HepG2 (cell line): ENCODE results near the gene CPB2. TPM values are rescaled to one million over a fixed set of nuclear protein-coding genes. Genes with fewer than 3 reads are reported as not detected.

Experiments
- ATAC-seq: fragments of 200-7000 bp; cut with Tn5 transposase; 3 replicates; pipeline ENCODE4 v1.9.1; 2020; ENCODE audit warnings: mild to moderate bottlenecking, moderate library complexity
- BruUV-seq: library from RNA; stranded (reverse); fragments of 400-500 nt; replicated peaks from 2 replicates; lab custom pipeline; 2021; lab: Mats Ljungman, UMichigan
- CTCF ChIA-PET: fragments of 300-600 bp; formaldehyde crosslinking; extraction: SDS; loops from one replicate; lab custom pipeline; 2021; ENCODE audit warnings: low total read pairs, inconsistent platforms, low intra/inter-chr PET ratio; lab: Yijun Ruan, JAX
- POLR2A ChIA-PET: fragments of 350-600 bp; sonication (Branson Sonifier 250); formaldehyde crosslinking; loops from one replicate; lab custom pipeline; 2020; ENCODE audit warnings: antibody characterized with exemption, inconsistent platforms; lab: Yijun Ruan, JAX
- DNase-seq: peaks from one replicate; pipeline ENCODE4 v3.0.0-alpha.2; 2015; ENCODE audit warnings: low spot score
- FAIRE-seq: peaks from 3 replicates; lab custom pipeline; 2011; peaks lifted over from hg19 to GRCh38; lab: Jason Lieb, UNC
- H2AFZ ChIP-seq: one replicate; pipeline ENCODE4 v1.6.1; 2011; ENCODE audit warnings: low read length, inconsistent platforms
- H3K27ac ChIP-seq: fragments of 300-600 bp; 3 replicates; pipeline ENCODE4 v1.8.0; 2011; ENCODE audit warnings: mixed run types, mild to moderate bottlenecking, mixed read lengths, low read length, inconsistent platforms; ENCODE audit not compliant: insufficient read depth; ENCODE audit errors: extremely low read length
- H3K27me3 ChIP-seq, 2 experiments: fragments of 200-600 bp in 1 of 2; 2 replicates in 1 of 2; 3 replicates in 1 of 2; pipeline versions ENCODE4 v1.6.0 to v1.8.0; 2011; ENCODE audit warnings: low read length in 2 of 2, mild to moderate bottlenecking in 2 of 2, moderate library complexity in 2 of 2, inconsistent platforms in 1 of 2; ENCODE audit not compliant: insufficient read depth in 2 of 2, control insufficient read depth in 1 of 2
- H3K36me3 ChIP-seq, 2 experiments: fragments of 200-600 bp in 1 of 2; replicated peaks in 1 of 2; 2 replicates in 1 of 2; 3 replicates in 1 of 2; pipeline versions ENCODE4 v1.5.1 to v1.8.0; 2011; ENCODE audit warnings: low read length in 2 of 2, inconsistent platforms in 1 of 2; ENCODE audit not compliant: insufficient read depth in 2 of 2, control insufficient read depth in 1 of 2
- H3K4me1 ChIP-seq: 2 replicates; pipeline ENCODE4 v1.5.1; 2012; ENCODE audit warnings: low read length, inconsistent platforms; ENCODE audit not compliant: insufficient read depth
- H3K4me2 ChIP-seq: 2 replicates; pipeline ENCODE4 v1.6.0; 2011; ENCODE audit warnings: low read depth, low read length, inconsistent platforms
- H3K4me3 ChIP-seq, 3 experiments: fragments of 200-600 bp in 1 of 3; sonication (generic), shearing (Covaris generic) in 1 of 3; replicated peaks in 1 of 3; 2 replicates each; pipeline ENCODE4 v1.5.1; 2011 to 2016; ENCODE audit warnings: low read length in 3 of 3, inconsistent platforms in 2 of 3, low read depth in 2 of 3, mild to moderate bottlenecking in 2 of 3, control low read depth in 1 of 3, mixed read lengths in 1 of 3; ENCODE audit not compliant: insufficient read depth in 1 of 3
- H3K79me2 ChIP-seq: one replicate; pipeline ENCODE4 v1.6.1; 2011; ENCODE audit warnings: low read length, inconsistent platforms; ENCODE audit not compliant: insufficient read depth
- H3K9ac ChIP-seq: 2 replicates; pipeline ENCODE4 v1.6.0; 2011; ENCODE audit warnings: mild to moderate bottlenecking, low read depth, low read length, inconsistent platforms; ENCODE audit not compliant: insufficient read depth
- H3K9me3 ChIP-seq: 2 replicates; pipeline ENCODE4 v1.5.1; 2012; ENCODE audit warnings: mild to moderate bottlenecking, low read length
- H4K20me1 ChIP-seq: 2 replicates; pipeline ENCODE4 v1.6.0; 2011; ENCODE audit warnings: inconsistent platforms, mild to moderate bottlenecking, low read length, moderate library complexity; ENCODE audit not compliant: insufficient read depth
- BCL6 ChIP-seq: IDR thresholded peaks from 2 replicates; pipeline ENCODE4 v1.6.1; 2016; ENCODE audit warnings: missing genetic modification reagents, missing compliant biosample characterization
- DNMT1 ChIP-seq: sonication (generic); formaldehyde crosslinking; IDR thresholded peaks from 2 replicates; pipeline ENCODE4 v1.5.1; 2020; ENCODE audit warnings: mild to moderate bottlenecking, missing genetic modification reagents
- NCOR1 ChIP-seq: fragments of 200-600 bp; sonication (generic); IDR thresholded peaks from 2 replicates; pipeline ENCODE4 v1.7.0; 2017; ENCODE audit warnings: antibody characterized with exemption, low read length, borderline replicate concordance
- ZNF205 ChIP-seq: IDR thresholded peaks from 2 replicates; pipeline ENCODE4 v1.6.1; 2018; ENCODE audit warnings: missing biosample characterization, missing genetic modification reagents
- ZNF331 ChIP-seq: sonication (generic); formaldehyde crosslinking; IDR thresholded peaks from 2 replicates; pipeline ENCODE4 v1.4.0; 2020; ENCODE audit warnings: missing genetic modification reagents
- ZNF496 ChIP-seq: sonication (generic); formaldehyde crosslinking; IDR thresholded peaks from 2 replicates; pipeline ENCODE4 v1.8.1; 2023; ENCODE audit warnings: mild to moderate bottlenecking, moderate library complexity, missing genetic modification reagents; ENCODE audit not compliant: insufficient replicate concordance
- ZNF501 ChIP-seq: sonication (generic); formaldehyde crosslinking; IDR thresholded peaks from 2 replicates; pipeline ENCODE4 v1.5.1; 2020; ENCODE audit warnings: mild to moderate bottlenecking, moderate library complexity, missing genetic modification reagents
- ZNF644 ChIP-seq: IDR thresholded peaks from 2 replicates; pipeline ENCODE4 v1.6.1; 2016; ENCODE audit warnings: low read depth
- ZSCAN22 ChIP-seq: sonication (generic); formaldehyde crosslinking; IDR thresholded peaks from 2 replicates; pipeline ENCODE4 v1.4.0; 2020; ENCODE audit warnings: mild to moderate bottlenecking, missing genetic modification reagents
- in situ Hi-C: cut with HindIII; loops from 2 replicates; pipeline ENCODE4 v1.10.0; 2017; ENCODE audit warnings: low pct_unique_long_range_greater_than_20kb; ENCODE audit not compliant: extremely low pct_ligation_motif_present
- intact Hi-C: fragments of 100-400 bp; cut with micrococcal nuclease; formaldehyde crosslinking; loops from one replicate; pipeline ENCODE4 v1.10.0; 2022; ENCODE audit not compliant: unreplicated experiment
- polyA plus RNA-seq, 8 experiments: library from polyadenylated mRNA; depleted of rRNA in 3 of 8; stranded (reverse) in 7 of 8; unstranded in 1 of 8; fragments of >200 nt; fragmentation: Illumina TruSeq in 4 of 8; extraction: Trizol in 4 of 8; gene quantifications; 2 replicates each; pipeline versions ENCODE4 v1.2.1 to v1.2.3, GENCODE V29; 2011 to 2016; ENCODE audit warnings: low read depth in 4 of 8, missing spikeins in 1 of 8, mixed read lengths in 1 of 8; ENCODE audit not compliant: insufficient read depth in 1 of 8
- total RNA-seq, 5 experiments: library from RNA; depleted of rRNA; stranded (reverse); fragments of >200 nt; fragmentation: Illumina TruSeq; extraction: Trizol; gene quantifications; 2 replicates each; pipeline ENCODE4 v1.2.3, GENCODE V29; 2016; ENCODE audit warnings: low read depth in 1 of 5
- TF ChIP-seq, protein P1 (sequence below): sonication (generic); formaldehyde crosslinking; IDR thresholded peaks from 2 replicates; pipeline ENCODE4 v1.4.0; 2020; ENCODE audit warnings: missing genetic modification reagents, mild to moderate bottlenecking, borderline replicate concordance
- TF ChIP-seq, protein P2 (sequence below): IDR thresholded peaks from 2 replicates; pipeline ENCODE4 v1.6.1; 2016; ENCODE audit warnings: missing compliant biosample characterization, missing genetic modification reagents, borderline replicate concordance
- TF ChIP-seq, protein P3 (sequence below): sonication (generic); formaldehyde crosslinking; IDR thresholded peaks from 2 replicates; pipeline ENCODE4 v1.4.0; 2020; ENCODE audit warnings: missing genetic modification reagents, borderline replicate concordance
- TF ChIP-seq, protein P4 (sequence below): sonication (generic); formaldehyde crosslinking; IDR thresholded peaks from 2 replicates; pipeline ENCODE4 v1.8.0; 2022; ENCODE audit warnings: missing genetic modification reagents, low read depth, mild to moderate bottlenecking, borderline replicate concordance
- TF ChIP-seq, protein P5 (sequence below): sonication (generic); formaldehyde crosslinking; IDR thresholded peaks from 2 replicates; pipeline ENCODE4 v1.8.0; 2022; ENCODE audit warnings: low read depth, missing genetic modification reagents
- TF ChIP-seq, protein P6 (sequence below): sonication (generic); formaldehyde crosslinking; IDR thresholded peaks from 2 replicates; pipeline ENCODE4 v1.5.0; 2020; ENCODE audit warnings: mild to moderate bottlenecking, missing genetic modification reagents

The CPB2 gene
- total and polyA plus RNA-seq, 2 of the 13 experiments (the other 11 are each of a cell fraction or from before 2014, with no cell fraction given) = 125 to 140 TPM

DNA sequence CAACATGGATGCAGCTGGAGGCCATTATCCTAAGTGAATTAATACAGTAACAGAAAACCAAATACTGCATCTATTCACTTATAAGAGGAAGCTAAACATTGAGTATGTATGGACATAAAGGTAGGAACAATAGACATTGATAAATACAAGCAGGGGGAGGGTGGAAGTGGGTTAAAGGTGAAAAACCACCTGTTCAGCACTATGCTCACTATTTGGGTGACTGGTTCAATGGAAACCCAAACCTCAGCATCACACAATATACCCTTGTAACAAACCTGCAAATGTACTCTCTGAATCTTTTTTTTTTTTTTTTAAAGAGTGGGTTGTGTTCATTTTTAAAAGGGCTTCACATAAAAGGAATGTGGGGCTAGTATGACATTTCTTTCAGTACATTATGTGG, 26.9 kb upstream of the CPB2 start:
- H4K20me1 ChIP-seq = no peaks in the 10 kb centered on the region
- FAIRE-seq (no peak), DNase-seq (no peak), ATAC-seq (no peak)
- H3K4me1 ChIP-seq = peaks cover 53% of the 10 kb centered on the region
- ChIA-PET CTCF (no interaction called here), POLR2A (interaction anchor here (1.5 kb wide), 1 partner anchor 11 kb away, joined by 4 read pairs; no protein-coding TSS in a partner anchor)
- BruUV-seq = no TSS peak
- H3K9me3 ChIP-seq = no peaks in the 10 kb centered on the region
- TF ChIP-seq ZSCAN22 (CRISPR knock-in tag) (no peak), ZNF644 (CRISPR knock-in tag) (no peak), DNMT1 (CRISPR knock-in tag) (no peak), ZNF205 (CRISPR knock-in tag) (no peak), ZNF496 (no peak), BCL6 (CRISPR knock-in tag) (no peak), ZNF501 (no peak), ZNF331 (no peak), NCOR1 (no peak)
- TF ChIP-seq, protein P1, sequence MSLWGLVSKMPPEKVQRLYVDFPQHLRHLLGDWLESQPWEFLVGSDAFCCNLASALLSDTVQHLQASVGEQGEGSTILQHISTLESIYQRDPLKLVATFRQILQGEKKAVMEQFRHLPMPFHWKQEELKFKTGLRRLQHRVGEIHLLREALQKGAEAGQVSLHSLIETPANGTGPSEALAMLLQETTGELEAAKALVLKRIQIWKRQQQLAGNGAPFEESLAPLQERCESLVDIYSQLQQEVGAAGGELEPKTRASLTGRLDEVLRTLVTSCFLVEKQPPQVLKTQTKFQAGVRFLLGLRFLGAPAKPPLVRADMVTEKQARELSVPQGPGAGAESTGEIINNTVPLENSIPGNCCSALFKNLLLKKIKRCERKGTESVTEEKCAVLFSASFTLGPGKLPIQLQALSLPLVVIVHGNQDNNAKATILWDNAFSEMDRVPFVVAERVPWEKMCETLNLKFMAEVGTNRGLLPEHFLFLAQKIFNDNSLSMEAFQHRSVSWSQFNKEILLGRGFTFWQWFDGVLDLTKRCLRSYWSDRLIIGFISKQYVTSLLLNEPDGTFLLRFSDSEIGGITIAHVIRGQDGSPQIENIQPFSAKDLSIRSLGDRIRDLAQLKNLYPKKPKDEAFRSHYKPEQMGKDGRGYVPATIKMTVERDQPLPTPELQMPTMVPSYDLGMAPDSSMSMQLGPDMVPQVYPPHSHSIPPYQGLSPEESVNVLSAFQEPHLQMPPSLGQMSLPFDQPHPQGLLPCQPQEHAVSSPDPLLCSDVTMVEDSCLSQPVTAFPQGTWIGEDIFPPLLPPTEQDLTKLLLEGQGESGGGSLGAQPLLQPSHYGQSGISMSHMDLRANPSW (CRISPR knock-in tag) = no peak
- TF ChIP-seq, protein P2, sequence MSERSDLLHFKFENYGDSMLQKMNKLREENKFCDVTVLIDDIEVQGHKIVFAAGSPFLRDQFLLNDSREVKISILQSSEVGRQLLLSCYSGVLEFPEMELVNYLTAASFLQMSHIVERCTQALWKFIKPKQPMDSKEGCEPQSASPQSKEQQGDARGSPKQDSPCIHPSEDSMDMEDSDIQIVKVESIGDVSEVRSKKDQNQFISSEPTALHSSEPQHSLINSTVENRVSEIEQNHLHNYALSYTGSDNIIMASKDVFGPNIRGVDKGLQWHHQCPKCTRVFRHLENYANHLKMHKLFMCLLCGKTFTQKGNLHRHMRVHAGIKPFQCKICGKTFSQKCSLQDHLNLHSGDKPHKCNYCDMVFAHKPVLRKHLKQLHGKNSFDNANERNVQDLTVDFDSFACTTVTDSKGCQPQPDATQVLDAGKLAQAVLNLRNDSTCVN (CRISPR knock-in tag) = no peak
- TF ChIP-seq, protein P3, sequence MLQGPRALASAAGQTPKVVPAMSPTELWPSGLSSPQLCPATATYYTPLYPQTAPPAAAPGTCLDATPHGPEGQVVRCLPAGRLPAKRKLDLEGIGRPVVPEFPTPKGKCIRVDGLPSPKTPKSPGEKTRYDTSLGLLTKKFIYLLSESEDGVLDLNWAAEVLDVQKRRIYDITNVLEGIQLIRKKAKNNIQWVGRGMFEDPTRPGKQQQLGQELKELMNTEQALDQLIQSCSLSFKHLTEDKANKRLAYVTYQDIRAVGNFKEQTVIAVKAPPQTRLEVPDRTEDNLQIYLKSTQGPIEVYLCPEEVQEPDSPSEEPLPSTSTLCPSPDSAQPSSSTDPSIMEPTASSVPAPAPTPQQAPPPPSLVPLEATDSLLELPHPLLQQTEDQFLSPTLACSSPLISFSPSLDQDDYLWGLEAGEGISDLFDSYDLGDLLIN (CRISPR knock-in tag) = no peak
- TF ChIP-seq, protein P4, sequence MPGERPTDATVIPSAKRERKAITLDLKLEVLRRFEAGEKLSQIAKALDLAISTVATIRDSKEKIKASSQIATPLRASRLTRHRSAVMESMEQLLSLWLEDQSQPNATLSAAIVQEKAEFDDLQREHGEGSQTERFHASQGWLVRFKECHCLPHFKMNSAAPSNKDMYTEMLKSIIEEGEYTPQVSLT (CRISPR knock-in tag) = no peak
- TF ChIP-seq, protein P5, sequence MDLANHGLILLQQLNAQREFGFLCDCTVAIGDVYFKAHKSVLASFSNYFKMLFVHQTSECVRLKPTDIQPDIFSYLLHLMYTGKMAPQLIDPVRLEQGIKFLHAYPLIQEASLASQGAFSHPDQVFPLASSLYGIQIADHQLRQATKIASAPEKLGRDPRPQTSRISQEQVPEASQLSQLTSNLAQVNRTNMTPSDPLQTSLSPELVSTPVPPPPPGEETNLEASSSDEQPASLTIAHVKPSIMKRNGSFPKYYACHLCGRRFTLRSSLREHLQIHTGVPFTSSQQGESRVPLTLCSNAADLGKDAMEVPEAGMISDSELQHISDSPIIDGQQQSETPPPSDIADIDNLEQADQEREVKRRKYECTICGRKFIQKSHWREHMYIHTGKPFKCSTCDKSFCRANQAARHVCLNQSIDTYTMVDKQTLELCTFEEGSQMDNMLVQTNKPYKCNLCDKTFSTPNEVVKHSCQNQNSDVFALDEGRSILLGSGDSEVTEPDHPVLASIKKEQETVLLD (CRISPR knock-in tag) = no peak
- TF ChIP-seq, protein P6, sequence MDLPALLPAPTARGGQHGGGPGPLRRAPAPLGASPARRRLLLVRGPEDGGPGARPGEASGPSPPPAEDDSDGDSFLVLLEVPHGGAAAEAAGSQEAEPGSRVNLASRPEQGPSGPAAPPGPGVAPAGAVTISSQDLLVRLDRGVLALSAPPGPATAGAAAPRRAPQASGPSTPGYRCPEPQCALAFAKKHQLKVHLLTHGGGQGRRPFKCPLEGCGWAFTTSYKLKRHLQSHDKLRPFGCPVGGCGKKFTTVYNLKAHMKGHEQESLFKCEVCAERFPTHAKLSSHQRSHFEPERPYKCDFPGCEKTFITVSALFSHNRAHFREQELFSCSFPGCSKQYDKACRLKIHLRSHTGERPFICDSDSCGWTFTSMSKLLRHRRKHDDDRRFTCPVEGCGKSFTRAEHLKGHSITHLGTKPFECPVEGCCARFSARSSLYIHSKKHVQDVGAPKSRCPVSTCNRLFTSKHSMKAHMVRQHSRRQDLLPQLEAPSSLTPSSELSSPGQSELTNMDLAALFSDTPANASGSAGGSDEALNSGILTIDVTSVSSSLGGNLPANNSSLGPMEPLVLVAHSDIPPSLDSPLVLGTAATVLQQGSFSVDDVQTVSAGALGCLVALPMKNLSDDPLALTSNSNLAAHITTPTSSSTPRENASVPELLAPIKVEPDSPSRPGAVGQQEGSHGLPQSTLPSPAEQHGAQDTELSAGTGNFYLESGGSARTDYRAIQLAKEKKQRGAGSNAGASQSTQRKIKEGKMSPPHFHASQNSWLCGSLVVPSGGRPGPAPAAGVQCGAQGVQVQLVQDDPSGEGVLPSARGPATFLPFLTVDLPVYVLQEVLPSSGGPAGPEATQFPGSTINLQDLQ = no peak
- no peak overlapping the region for H3K27ac ChIP-seq
- no peak overlapping the region for H3K4me2 ChIP-seq
- H3K27me3 ChIP-seq = no peaks in the 10 kb centered on the region
- H3K79me2 ChIP-seq = no peaks in the 10 kb centered on the region
- intact Hi-C loops = no loop called here
- no peak overlapping the region for H2AFZ ChIP-seq
- H3K9ac ChIP-seq = no peak overlapping the region
- in situ Hi-C loops = no loop called here
- no peak overlapping the region for H3K4me3 ChIP-seq
- no peaks in the 10 kb centered on the region for H3K36me3 ChIP-seq
